Measurements from ENCODE around the gene RAB5B. TPM values are rescaled to one million over a fixed set of nuclear protein-coding genes. Genes with fewer than 3 reads are reported as not detected.

The RAB5B gene
- total RNA-seq, 6 experiments from 2014 or later: 90.2 to 107 (median 96.5) TPM

- peak; percentile 65 for DNase-seq
- Mint-ChIP-seq H3K4me3 (peak within 1 kb of the TSS; percentile 99), H3K9me3 (no peaks in the 10 kb centered on the region), H3K36me3 (ENCODE audit: low read depth) (peaks cover 16% of the 10 kb centered on the region), H3K27me3 (ENCODE audit: insufficient read depth) (peaks cover 1% of the 10 kb centered on the region), H3K4me1 (ENCODE audit: low read depth) (peaks cover 59% of the 10 kb centered on the region), H3K27ac (peak within 1 kb of the TSS; percentile 99)
- TF ChIP-seq CTCF (IDR thresholded peaks at IDR 0.05): no peak
Observed at GRCh38 chr12:55927588-55928502, 46.0 kb upstream of the RAB5B start, which contains the start of gene PYM1. TSS of gene PYM1 (minus strand) at chr12:55927894. CDS start at chr12:55927761, 133 bp downstream.

- Mint-ChIP-seq H3K27ac (no peak overlapping the region), H3K4me1 (ENCODE audit: low read depth) (peaks cover 67% of the 10 kb centered on the region), H3K9me3 (no peaks in the 10 kb centered on the region), H3K4me3 (no peak overlapping the region), H3K36me3 (ENCODE audit: low read depth) (peaks cover 10% of the 10 kb centered on the region), H3K27me3 (ENCODE audit: insufficient read depth) (no peaks in the 10 kb centered on the region; the same call in 1 of the 2 replicates)
- no peak for DNase-seq
- TF ChIP-seq CTCF (IDR thresholded peaks at IDR 0.05): no peak
Observed at GRCh38 chr12:55929306-55929791, 44.5 kb upstream of the RAB5B start.

GRCh38 chr12:55930771-55931316 is 43.0 kb upstream of the RAB5B start, which contains the start of gene DGKA:
TSS of gene DGKA (plus strand) at chr12:55931162. CDS start at chr12:55936504, 5,342 bp downstream.
- Mint-ChIP-seq H3K4me3 (peak within 1 kb of the TSS; percentile 91), H3K27me3 (ENCODE audit: insufficient read depth) (no peaks in the 10 kb centered on the region; the same call in 1 of the 2 replicates), H3K4me1 (ENCODE audit: low read depth) (peaks cover 71% of the 10 kb centered on the region), H3K27ac (peak within 1 kb of the TSS; percentile 92), H3K9me3 (no peaks in the 10 kb centered on the region), H3K36me3 (ENCODE audit: low read depth) (peaks cover 4% of the 10 kb centered on the region; the same call in 1 of the 2 replicates)
- DNase-seq: peak; percentile 71
- peak; percentile 79 for TF ChIP-seq CTCF (IDR thresholded peaks at IDR 0.05)

GRCh38 chr12:55931317-55931779 is 42.5 kb upstream of the RAB5B start:
- Mint-ChIP-seq H3K4me1 (ENCODE audit: low read depth) (peaks cover 71% of the 10 kb centered on the region), H3K27me3 (ENCODE audit: insufficient read depth) (no peaks in the 10 kb centered on the region; the same call in 1 of the 2 replicates), H3K27ac (peak overlapping the region; percentile 92), H3K9me3 (no peaks in the 10 kb centered on the region), H3K36me3 (ENCODE audit: low read depth) (peaks cover 4% of the 10 kb centered on the region; the same call in 1 of the 2 replicates), H3K4me3 (peak overlapping the region; percentile 91)
- no peak for TF ChIP-seq CTCF (IDR thresholded peaks at IDR 0.05)
- DNase-seq: no peak

GRCh38 chr12:55931780-55932550 is 41.9 kb upstream of the RAB5B start:
- TF ChIP-seq CTCF (IDR thresholded peaks at IDR 0.05): no peak
- Mint-ChIP-seq H3K4me1 (ENCODE audit: low read depth) (peaks cover 75% of the 10 kb centered on the region), H3K36me3 (ENCODE audit: low read depth) (peaks cover 5% of the 10 kb centered on the region), H3K9me3 (no peaks in the 10 kb centered on the region), H3K4me3 (peak overlapping the region; percentile 91), H3K27me3 (ENCODE audit: insufficient read depth) (no peaks in the 10 kb centered on the region; the same call in 1 of the 2 replicates), H3K27ac (peak overlapping the region; percentile 92)
- DNase-seq: no peak

All from HFFc6 (cell line).